SK-N-SH (cell line): ENCODE results near the gene CPNE4.

Experiments used
- CTCF ChIP-seq: fragments of 200-600 bp; sonication (generic); IDR thresholded peaks from 2 replicates; pipeline ENCODE4 v1.6.1; 2017; ENCODE audit warnings: antibody characterized with exemption, mild to moderate bottlenecking, moderate library complexity
- EZH2phosphoT487 ChIP-seq: fragments of 200-600 bp; sonication (generic); IDR thresholded peaks from 2 replicates; pipeline ENCODE4 v1.6.1; 2017; ENCODE audit warnings: low read depth, mixed run types, mild to moderate bottlenecking, antibody characterized with exemption, moderate library complexity, borderline replicate concordance
- FOSL2 ChIP-seq: IDR thresholded peaks from 2 replicates; pipeline ENCODE4 v1.4.0; 2012; ENCODE audit warnings: low read depth, mild to moderate bottlenecking, moderate library complexity, borderline replicate concordance
- GABPA ChIP-seq: IDR thresholded peaks from 2 replicates; pipeline ENCODE4 v1.4.0; 2012; ENCODE audit warnings: low read depth, mild to moderate bottlenecking
- JUND ChIP-seq: IDR thresholded peaks from 2 replicates; pipeline ENCODE4 v1.4.0; 2012
- MAX ChIP-seq: IDR thresholded peaks from 2 replicates; pipeline ENCODE4 v1.4.0; 2012; ENCODE audit warnings: low read depth
- REST ChIP-seq: IDR thresholded peaks from 2 replicates; pipeline ENCODE4 v1.6.1; 2012; ENCODE audit warnings: mild to moderate bottlenecking, low read depth, low read length, moderate library complexity

- TF ChIP-seq MAX (no peak), JUND (no peak), CTCF (no peak), GABPA (no peak), FOSL2 (no peak), REST (no peak), EZH2phosphoT487 (no peak)
Measured at GRCh38 chr3:131846296-131846924, 188.4 kb downstream of the CPNE4 start.
